ENCODE data around the gene TBX19. TPM values are rescaled to one million over a fixed set of nuclear protein-coding genes. Genes with fewer than 3 reads are reported as not detected.
"Not testable (repeated sequence)": the region's sequence is repeated elsewhere in the genome, so short reads cannot be mapped to it uniquely, and the experiment has no call there.

The TBX19 gene
- polyA plus RNA-seq, 2 of the 4 experiments (the other 2 are of a cell fraction) = 0.98 to 1.7 TPM

- no peak for DNase-seq (ENCODE audit: low read depth in 1 of 2, low spot score in 1 of 2)
- H3K27ac ChIP-seq = peak overlapping the region in 1 of 2 experiments; percentile 35; a peak in 1 of 6 replicates
- no peaks in the 10 kb centered on the region for H3K9me3 ChIP-seq
- CTCF ChIA-PET = interaction anchor here (0.6 kb wide), 1 partner anchor 139 kb away, joined by 3 read pairs; no protein-coding TSS in a partner anchor
- FAIRE-seq = no peak
- peak overlapping the region; percentile 44 for H3K4me2 ChIP-seq
- H3K4me3 ChIP-seq = peak overlapping the region; percentile 43; the same call in 1 of the 3 replicates
- peaks cover 10% of the 10 kb centered on the region; the same call in 1 of the 3 replicates for H3K4me1 ChIP-seq
- WGBS (ENCODE audit: missing lambda C conversion rate) = 91% methylated on average over 1 of the region's 1 CpG
- TF ChIP-seq CEBPB (IDR thresholded peaks at IDR 0.05) = no peak
- no peak for TF ChIP-seq SREBF2 (IDR thresholded peaks at IDR 0.05)
- TF ChIP-seq MAFK (IDR thresholded peaks at IDR 0.05; ENCODE audit: partially characterized antibody) = no peak
- no peak for TF ChIP-seq RNF2 (IDR thresholded peaks at IDR 0.05; ENCODE audit: borderline replicate concordance, low read depth)
- no peak for TF ChIP-seq ZC3H11A (IDR thresholded peaks at IDR 0.05)
- no peak for TF ChIP-seq CBX8 (IDR thresholded peaks at IDR 0.05)
- no peak for ATAC-seq
- POLR2A ChIA-PET = no interaction called here
Observed at GRCh38 chr1:168347630-168348029, 67.0 kb downstream of the TBX19 start.

DNA sequence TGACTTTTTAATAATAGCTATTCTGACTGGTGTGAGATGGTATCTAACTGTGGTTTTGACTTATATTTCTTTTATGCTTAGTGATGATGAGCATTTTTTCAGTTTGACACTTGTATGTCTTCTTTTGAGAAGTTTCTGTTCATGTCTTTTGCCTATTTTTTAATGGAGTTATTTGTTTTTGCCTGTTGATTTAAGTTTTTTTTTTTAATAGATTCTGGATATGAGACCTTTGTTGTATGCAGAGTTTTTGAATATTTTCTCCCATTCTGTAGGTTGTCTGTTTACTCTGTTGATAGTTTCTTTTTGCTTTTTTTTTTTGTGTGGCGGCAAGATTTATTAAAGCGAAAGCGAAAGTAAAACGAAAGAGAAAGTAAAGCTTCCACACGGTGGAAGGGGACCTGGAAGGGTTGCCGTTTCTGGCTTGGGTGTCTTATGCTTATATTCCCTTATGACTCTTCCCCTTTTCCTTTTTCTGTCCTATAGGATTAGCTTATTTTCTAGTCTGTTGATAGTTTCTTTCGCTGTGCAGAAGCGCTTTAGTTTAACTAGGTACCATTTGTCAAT lies 67.6 kb downstream of the TBX19 start:
- no peak for FAIRE-seq
- Histone ChIP-seq H3K4me2 (peak overlapping the region; percentile 44), H3K4me1 (0 out of 3 replicates have a peak, but pooled peaks cover 6% of the 10 kb centered on the region), H3K9me3 (no peaks in the 10 kb centered on the region), H3K27ac (peak overlapping the region; percentile 49 to 69), H3K4me3 (peak overlapping the region; percentile 43)
- ChIA-PET POLR2A (interaction anchor here (0.6 kb wide), 2 partner anchors 496 to 674 kb away, joined by 3 to 4 read pairs; no protein-coding TSS in a partner anchor), CTCF (no interaction called here)
- no peak for ATAC-seq
- WGBS (ENCODE audit: missing lambda C conversion rate) = 18% methylated on average over 8 of the region's 8 CpGs
- peak in 1 of 2 experiments; percentile 14 for DNase-seq (ENCODE audit: low read depth in 1 of 2, low spot score in 1 of 2)
- TF ChIP-seq MAFK (IDR thresholded peaks at IDR 0.05; ENCODE audit: partially characterized antibody) (no peak), MAZ (IDR thresholded peaks at IDR 0.05; ENCODE audit: borderline replicate concordance, low read depth, low read length) (no peak), TFCP2L1 (CRISPR knock-in tag; IDR thresholded peaks at IDR 0.05) (no peak), EHMT2 (IDR thresholded peaks at IDR 0.05; ENCODE audit: low read depth) (no peak), KDM5A (IDR thresholded peaks at IDR 0.05) (no peak), EHF (CRISPR knock-in tag; IDR thresholded peaks at IDR 0.05) (no peak), FOXS1 (CRISPR knock-in tag; IDR thresholded peaks at IDR 0.05) (no peak), EP300 (IDR thresholded peaks at IDR 0.05) (no peak), SMC3 (IDR thresholded peaks at IDR 0.05) (no peak), ZC3H11A (IDR thresholded peaks at IDR 0.05) (no peak), RARB (CRISPR knock-in tag; IDR thresholded peaks at IDR 0.05) (no peak), HDAC2 (IDR thresholded peaks at IDR 0.05) (no peak), NPAS2 (CRISPR knock-in tag; IDR thresholded peaks at IDR 0.05; ENCODE audit: borderline replicate concordance) (no peak), ZNF302 (CRISPR knock-in tag; IDR thresholded peaks at IDR 0.05) (no peak), GATA3 (IDR thresholded peaks at IDR 0.05; ENCODE audit: borderline replicate concordance) (no peak), HOXB5 (CRISPR knock-in tag; IDR thresholded peaks at IDR 0.05) (no peak), ELK1 (IDR thresholded peaks at IDR 0.05; ENCODE audit: low read depth, low read length) (no peak)
- TF ChIP-seq, protein P1, sequence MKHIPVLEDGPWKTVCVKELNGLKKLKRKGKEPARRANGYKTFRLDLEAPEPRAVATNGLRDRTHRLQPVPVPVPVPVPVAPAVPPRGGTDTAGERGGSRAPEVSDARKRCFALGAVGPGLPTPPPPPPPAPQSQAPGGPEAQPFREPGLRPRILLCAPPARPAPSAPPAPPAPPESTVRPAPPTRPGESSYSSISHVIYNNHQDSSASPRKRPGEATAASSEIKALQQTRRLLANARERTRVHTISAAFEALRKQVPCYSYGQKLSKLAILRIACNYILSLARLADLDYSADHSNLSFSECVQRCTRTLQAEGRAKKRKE (CRISPR knock-in tag; IDR thresholded peaks at IDR 0.05; ENCODE audit: low read depth) = no peak
- TF ChIP-seq, protein P2, sequence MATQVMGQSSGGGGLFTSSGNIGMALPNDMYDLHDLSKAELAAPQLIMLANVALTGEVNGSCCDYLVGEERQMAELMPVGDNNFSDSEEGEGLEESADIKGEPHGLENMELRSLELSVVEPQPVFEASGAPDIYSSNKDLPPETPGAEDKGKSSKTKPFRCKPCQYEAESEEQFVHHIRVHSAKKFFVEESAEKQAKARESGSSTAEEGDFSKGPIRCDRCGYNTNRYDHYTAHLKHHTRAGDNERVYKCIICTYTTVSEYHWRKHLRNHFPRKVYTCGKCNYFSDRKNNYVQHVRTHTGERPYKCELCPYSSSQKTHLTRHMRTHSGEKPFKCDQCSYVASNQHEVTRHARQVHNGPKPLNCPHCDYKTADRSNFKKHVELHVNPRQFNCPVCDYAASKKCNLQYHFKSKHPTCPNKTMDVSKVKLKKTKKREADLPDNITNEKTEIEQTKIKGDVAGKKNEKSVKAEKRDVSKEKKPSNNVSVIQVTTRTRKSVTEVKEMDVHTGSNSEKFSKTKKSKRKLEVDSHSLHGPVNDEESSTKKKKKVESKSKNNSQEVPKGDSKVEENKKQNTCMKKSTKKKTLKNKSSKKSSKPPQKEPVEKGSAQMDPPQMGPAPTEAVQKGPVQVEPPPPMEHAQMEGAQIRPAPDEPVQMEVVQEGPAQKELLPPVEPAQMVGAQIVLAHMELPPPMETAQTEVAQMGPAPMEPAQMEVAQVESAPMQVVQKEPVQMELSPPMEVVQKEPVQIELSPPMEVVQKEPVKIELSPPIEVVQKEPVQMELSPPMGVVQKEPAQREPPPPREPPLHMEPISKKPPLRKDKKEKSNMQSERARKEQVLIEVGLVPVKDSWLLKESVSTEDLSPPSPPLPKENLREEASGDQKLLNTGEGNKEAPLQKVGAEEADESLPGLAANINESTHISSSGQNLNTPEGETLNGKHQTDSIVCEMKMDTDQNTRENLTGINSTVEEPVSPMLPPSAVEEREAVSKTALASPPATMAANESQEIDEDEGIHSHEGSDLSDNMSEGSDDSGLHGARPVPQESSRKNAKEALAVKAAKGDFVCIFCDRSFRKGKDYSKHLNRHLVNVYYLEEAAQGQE (IDR thresholded peaks at IDR 0.05) = no peak
- TF ChIP-seq, protein P3, sequence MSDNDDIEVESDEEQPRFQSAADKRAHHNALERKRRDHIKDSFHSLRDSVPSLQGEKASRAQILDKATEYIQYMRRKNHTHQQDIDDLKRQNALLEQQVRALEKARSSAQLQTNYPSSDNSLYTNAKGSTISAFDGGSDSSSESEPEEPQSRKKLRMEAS (IDR thresholded peaks at IDR 0.05) = no peak

GRCh38 chr1:168354335-168355269 lies 73.9 kb downstream of the TBX19 start:
- POLR2A ChIA-PET; H3K4me1 ChIP-seq; H3K4me3 ChIP-seq; DNase-seq (ENCODE audit: low read depth in 1 of 2, low spot score in 1 of 2); H3K27ac ChIP-seq; ATAC-seq; H3K4me2 ChIP-seq; H3K9me3 ChIP-seq; FAIRE-seq: not testable (repeated sequence)
- CTCF ChIA-PET = interaction anchor here (2.6 kb wide), 1 partner anchor 12 kb away, joined by 10 read pairs; no protein-coding TSS in a partner anchor
- 86% methylated on average over 34 of the region's 36 CpGs for WGBS (ENCODE audit: missing lambda C conversion rate)
